SIG-M5 (cell line): Measurements from ENCODE around the gene EVX2.

ENCODE experiments used
- DNase-seq: peaks from one replicate; lab custom pipeline; 2025; lab: John Stamatoyannopoulos, UW

Gene EVX2

GRCh38 chr2:176082824-176083751 is 674 bp downstream of the EVX2 start:
- DNase-seq = no peak

DNA sequence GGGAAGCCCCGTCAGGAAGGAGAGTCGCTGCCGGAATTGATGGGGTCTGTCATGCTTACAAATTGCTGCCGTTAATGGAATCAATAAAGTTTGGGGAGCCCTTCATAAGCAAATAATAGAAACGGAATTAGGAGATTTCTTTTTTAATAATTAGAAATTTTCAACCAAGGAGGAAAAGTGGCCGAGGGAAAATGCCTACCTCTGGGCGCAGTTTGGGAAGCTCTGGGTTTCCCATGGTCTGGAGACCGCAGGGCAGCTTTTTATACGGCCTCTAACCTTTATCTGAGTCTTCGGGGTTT is 1.3 kb downstream of the EVX2 start:
- DNase-seq = no peak

DNA sequence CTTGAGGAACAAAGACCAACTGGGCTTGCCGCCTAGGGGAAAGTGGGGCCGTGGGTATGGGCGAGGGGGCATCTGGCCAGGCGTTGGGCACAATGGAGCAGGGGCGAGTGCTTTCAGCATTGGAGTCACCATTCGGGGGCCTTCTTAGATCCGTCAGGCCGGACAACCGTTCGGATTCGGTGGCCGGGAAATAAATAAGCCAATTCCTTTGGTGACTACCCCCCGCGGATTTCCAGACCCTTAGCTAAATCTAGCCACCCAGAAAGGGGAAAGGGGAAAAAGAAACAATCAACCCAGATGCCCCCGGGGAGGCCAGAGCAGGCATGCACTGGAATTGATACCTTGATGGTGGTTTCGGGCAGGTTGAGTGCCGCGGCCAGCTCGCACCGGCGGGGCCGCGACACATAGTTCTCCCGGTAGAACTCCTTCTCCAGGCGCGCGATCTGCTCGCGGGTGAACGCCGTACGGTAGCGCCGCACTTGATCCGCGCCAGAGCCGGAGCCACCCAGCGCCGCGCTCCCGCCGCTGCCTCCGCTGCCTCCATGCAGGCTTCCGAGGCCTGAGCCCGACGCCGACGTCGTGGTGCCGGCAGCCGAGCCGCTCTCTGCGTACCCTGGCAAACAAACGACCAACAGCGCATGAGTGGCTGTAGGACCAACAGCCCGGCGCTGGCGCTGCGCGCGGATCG is 1.8 kb downstream of the EVX2 start:
- no peak for DNase-seq

DNA sequence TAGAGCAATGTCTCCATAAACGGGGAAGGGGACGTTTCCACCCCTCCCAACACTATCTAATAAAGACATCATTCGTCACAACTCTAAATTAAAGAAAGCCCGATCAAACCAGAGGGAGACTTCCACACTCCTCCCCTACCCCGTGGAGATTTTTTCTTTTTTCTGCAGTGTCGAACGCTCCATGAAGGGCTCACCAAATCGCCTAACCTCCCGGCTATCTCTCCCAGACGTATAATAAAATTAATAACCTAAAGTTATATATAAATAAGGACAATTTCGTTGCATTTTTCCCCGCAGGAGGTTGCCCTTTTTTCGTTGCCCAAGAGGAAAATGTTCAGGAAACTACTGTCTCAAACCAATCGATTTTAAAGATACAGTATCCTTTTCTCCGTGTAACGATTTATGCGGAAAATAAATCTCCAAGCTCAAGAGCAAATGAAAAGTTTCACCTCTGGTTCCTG is 2.4 kb downstream of the EVX2 start:
- DNase-seq = no peak

DNA sequence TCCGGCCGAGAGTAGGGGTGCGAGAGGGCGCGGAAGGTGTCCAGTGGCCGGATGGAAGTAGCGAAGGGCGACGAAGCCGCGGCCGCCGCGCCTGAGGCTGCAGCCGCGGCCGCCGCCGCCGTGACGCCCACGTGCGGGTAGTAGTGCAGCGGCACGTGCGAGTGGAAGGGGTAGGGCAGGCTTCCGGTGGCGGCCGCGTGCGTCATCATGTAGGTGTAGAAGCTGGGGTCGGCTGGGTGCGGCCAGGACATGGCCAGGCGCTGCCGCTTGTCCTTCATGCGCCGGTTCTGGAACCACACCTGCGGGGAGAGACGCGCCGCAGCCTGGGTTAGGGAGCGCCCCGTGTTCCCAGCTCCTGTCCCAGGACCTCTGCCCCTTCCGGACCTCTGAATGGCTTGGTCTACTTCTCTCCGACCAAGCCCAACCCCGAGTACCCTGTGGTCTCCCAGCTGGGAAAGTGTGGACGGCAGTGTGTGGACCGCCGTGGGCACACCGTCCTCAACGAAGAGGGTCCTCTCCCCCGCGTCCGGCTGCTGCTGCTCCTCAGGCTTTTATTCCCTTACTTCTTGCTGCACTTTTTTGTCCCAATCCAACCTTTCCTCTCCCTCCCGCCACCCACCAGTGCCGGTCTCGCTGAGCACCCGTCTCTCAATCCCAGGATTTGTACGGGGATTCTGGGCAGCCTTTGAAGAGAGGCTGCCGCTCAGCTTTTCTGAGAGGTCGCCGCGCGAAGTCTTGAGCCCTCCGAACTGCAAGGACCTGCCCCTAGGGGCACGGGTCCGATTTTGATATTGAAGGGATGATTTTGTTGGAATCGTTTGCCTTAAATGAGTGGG is 3.0 kb downstream of the EVX2 start:
- DNase-seq = no peak

DNA sequence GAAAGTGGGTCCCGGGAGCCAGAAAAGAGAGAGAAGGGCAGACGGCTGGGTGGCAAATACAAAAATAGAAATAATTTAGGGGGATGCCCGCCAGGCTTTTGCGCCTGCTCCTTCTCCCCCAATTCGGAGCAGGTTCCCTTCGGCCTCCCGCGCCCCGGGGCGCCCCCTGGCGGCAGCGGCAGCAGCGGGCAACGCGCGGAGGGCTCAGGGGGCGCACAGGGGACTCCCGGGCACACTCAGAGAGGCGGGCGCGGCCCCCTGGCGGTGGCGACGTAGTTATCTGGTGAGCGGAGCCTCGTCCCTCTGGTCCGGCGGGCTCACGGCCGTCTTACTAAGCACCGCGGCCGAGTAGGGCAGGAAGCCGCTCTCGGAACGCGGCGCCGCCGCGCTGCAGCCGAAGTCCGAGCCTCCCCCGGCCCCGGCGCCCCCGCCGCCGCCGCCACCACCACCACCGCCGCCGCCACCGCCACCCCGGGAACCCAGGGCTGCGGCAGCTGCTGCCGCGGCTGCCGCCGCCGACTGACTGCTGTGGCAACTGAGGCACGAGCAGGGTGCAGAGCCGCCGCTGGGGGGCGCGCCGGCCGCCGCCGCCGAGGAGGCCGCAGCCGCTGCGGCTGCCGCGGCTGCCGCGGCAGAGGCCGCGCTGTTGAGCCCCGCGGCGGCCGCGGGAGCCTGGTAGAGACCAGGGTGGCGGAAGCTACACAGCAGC is 3.8 kb downstream of the EVX2 start:
- DNase-seq = peak; percentile 39

- DNase-seq = no peak
These were observed 4.4 kb downstream of the EVX2 start for GRCh38 chr2:176079285-176079830.

- DNase-seq = no peak
These were observed 5.0 kb downstream of the EVX2 start for GRCh38 chr2:176078541-176079284.

GRCh38 chr2:176076796-176077195 is 7.0 kb downstream of the EVX2 start:
- no peak for DNase-seq

DNA sequence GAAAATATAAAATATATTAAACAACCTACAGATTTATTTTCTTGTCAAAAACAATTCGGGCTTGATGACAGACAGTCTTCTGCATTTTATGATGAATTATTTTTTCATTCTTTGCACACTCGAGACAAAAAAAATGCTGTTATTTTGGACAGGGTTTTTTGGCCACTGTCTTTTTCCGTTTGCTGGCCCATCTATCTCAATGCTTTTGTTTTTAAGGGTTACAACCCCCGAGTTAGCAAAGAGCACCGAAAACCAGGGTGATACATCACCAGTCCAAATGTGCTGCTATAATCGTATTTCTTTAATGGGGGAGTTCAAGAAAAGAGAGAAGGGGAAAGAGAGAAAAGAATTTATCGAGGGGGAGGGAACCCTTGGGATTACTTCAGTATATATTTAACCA is 7.7 kb downstream of the EVX2 start:
- no peak for DNase-seq

DNA sequence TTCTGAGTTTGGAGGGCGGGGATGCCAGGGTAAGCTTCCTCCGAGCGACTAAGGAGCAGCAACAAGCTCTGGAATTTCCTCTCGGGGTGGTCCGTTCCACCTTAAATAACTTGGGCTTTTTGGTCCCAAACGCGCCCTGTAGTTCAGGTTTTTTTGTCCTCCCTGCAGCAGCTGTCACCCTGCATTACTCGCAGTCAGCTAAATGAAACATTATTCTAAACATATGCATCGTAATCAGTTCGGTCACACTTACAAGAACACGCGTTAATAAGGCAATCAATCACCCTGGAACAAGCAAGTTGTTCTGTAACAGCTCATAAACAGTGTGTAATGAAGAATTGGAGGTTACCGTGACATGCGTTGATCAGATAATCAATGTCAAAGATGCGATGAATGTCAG is 8.3 kb downstream of the EVX2 start:
- no peak for DNase-seq

DNA sequence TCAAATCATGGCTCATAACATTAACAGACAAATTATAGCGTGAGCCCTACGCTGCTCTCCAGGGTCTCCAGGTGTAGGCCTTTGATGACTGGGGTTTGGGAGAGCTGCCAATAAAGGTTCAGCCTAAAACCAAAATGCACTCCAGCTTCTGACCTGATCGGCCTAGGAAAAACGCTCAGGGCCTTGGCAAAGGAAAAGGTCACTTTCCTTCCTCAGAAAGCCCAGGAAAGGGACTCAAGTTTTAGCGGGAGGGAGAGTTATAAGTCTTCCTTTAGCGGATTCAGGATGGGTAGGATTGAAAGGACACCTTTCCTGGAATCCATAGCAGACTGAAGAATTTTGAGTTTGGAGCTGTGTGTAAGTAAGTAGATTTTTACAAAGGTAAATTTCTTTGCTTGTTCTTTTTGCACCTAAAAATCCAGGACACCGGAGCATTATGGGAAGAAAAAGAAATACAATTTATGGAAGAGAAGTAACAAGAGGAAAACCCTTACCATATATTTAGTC is 8.8 kb downstream of the EVX2 start:
- no peak for DNase-seq

- DNase-seq = no peak
These were observed 10.5 kb downstream of the EVX2 start for GRCh38 chr2:176072951-176073904.

GRCh38 chr2:176072292-176072669 is 11.5 kb downstream of the EVX2 start:
- DNase-seq = no peak

- no peak for DNase-seq
These were observed 12.2 kb downstream of the EVX2 start for GRCh38 chr2:176071330-176072291.

- DNase-seq = no peak
These were observed 15.3 kb downstream of the EVX2 start for GRCh38 chr2:176068419-176068832.

DNA sequence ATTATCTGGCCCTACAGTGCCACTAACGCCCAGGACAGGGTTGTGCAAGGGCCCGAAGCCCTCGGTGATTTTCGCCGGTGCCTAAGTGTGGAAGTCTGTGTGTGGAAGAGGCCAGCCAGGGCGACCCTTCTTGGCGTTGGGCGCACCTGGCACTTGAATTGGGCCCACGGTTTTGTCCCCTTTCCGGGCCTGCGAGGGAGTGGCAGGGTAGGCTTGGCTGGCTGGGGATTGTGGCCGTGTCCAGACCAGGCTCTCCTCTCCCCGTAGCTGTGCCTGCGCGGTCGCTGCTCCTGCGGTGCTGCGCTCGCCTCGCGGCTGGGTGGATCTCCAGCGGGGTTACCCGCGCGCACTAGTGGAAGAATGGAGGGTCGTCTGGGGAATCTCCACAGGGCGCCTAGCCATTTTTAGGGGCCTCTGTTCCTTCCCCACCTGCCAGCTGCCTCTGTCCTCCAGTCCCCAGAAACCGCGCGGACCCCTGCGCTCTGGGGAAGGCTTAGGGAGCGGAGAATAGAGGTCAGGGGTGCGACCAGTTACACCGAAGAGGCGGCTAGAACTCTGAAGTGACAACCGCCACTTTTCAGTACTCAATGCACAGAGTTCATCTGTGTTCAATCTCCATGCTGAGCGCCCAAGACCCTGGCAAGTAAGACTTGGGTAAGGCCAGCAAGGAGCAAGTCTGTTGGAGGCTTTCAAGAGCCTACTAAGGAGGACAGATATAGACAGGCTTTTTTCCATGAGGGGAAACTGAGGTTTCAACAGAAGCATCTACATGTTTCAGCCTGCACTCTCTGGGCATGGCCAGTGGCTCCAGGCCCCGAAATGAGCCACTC is 16.0 kb downstream of the EVX2 start:
- no peak for DNase-seq
